ENCODE data around the gene LDOC1.

Gene LDOC1

DNA sequence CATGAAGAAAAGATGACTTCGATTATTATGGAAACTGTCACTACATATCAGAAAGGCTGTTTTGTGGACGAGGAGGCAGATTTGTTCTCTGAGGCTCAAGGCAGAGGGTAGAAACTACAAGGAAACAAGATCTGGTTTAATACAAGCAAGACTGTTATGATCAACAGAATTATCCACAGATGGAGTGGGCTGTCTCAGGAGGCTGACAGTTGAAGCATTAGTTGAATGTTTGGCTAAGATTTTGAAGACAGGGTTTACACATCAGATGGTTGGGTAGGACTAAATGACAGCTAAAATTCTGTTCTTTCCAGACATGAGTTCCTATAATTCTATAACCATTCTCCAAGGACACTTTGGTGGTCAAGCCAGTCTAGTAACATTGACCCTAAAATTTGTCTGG lies 49.8 kb downstream of the LDOC1 start:
- no peak overlapping the region for H3K27ac ChIP-seq
- TF ChIP-seq ZFX (IDR thresholded peaks at IDR 0.05): no peak
- TF ChIP-seq, protein P1, sequence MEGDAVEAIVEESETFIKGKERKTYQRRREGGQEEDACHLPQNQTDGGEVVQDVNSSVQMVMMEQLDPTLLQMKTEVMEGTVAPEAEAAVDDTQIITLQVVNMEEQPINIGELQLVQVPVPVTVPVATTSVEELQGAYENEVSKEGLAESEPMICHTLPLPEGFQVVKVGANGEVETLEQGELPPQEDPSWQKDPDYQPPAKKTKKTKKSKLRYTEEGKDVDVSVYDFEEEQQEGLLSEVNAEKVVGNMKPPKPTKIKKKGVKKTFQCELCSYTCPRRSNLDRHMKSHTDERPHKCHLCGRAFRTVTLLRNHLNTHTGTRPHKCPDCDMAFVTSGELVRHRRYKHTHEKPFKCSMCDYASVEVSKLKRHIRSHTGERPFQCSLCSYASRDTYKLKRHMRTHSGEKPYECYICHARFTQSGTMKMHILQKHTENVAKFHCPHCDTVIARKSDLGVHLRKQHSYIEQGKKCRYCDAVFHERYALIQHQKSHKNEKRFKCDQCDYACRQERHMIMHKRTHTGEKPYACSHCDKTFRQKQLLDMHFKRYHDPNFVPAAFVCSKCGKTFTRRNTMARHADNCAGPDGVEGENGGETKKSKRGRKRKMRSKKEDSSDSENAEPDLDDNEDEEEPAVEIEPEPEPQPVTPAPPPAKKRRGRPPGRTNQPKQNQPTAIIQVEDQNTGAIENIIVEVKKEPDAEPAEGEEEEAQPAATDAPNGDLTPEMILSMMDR (conservative IDR thresholded peaks at IDR 0.05): no peak

All from C4-2B (cell line).